HG03064 (cell line): ENCODE results near the gene KAT8.
A peak's percentile ranks its signal among the peaks of the same experiment; 100 is the strongest.

Experiments used
- ATAC-seq: cut with Tn5 transposase; IDR thresholded peaks from one replicate; pipeline ENCODE4 v1.9.1; 2021; ENCODE audit warnings: low read depth; ENCODE audit not compliant: unreplicated experiment

KAT8 gene

DNA sequence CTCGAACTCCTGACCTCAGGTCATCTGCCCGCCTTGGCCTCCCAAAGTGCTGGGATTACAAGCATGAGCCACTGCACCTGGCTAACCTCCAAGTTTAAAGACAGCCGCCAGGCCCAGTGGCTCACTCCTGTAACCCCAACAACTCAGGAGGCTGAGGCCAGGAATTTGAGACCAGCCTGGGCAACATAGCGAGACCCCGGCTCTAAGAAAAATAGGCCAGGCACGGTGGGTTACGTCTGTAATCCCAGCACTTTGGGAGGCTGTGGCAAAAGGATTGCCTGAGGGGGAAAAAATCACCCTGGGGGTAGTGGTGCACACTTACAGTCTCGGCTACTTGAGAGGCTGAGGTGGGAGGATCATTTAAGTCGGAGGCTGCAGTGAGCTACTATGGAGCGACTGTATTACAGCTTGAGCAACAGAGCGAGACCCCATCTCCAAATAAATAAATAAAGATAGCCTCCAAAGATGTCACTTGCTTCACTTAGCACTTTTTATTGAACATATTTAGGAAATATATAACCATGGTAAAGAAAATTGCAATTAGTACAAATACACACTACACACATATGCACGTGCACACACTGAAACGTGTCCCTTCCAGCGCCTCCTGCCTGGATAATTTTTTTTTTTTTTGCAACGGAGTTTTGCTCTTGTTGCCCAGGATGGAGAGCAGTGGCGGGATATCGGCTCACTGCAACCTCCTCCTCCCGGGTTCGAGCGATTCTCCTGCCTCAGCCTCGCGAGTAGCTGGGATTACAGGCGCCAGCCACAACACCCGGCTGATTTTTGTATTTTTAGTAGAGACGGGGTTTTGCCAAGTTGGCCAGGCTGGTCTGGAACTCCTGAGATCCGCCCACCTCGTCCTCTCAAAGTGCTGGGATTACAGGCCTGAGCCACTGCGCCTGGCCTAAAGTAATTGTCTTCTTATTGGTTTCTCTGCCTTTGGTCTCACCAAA, 10.7 kb upstream of the KAT8 start:
- no peak for ATAC-seq

DNA sequence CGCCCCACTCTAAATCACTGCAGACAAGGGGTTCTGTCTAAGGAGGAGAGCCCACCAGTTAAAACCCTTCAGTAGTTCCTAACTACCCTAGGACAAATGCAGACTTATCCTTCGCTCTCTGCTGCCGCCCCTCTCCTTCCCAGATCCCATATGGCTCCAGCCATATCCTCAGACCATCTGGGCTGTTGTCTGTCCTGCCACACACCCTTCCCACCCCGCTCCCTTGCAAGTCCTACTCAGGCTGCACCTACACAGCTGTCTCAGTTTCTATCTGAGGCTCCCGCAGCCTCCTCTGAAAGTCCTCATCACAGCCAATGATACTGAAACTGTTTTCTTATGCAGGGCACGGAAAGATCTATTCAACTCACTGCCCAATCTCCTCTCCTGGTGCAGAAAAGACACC, 10.0 kb upstream of the KAT8 start:
- ATAC-seq = peak; percentile 57

DNA sequence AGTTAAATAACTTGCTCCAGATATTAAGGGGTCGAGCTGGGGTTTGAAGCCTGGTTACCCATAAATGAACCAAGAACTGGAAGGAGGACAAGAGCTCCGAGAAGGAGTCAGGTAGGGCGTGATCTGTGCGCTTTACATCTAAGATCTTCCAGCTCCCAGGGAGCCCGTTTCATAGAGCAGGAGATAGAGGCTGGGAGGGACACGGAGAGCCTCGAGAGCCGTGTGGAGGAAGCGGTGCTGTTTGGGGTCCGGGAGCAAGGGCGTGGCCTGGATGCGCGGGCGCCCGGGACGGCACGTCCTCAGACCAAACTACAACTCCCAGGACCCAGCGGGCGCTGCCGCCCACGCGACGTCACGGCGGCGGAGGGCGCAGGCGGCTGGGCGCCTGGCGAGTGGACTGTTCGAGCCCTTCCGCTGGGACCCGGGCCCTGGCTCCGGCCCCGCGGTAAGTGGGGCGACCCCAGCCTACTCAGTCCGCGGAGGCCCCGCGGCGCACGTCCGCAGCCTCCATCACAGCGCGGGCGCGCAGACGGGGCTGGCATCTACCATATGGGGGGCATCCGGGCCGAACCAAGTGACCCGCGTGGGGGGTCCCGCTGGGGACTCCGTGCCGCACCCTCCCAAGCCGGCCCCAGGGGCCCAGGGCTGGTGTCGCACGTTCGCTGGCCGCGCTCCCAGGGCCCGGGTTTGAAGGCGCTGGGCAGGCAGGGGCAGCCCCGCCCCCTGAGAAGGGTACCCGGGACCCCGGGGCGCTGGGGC, 9.2 kb upstream of the KAT8 start, which contains the start of gene BCKDK:
TSS of gene BCKDK (plus strand) at position 352 of the 759 bp plus-strand sequence. CDS start 838 bp downstream, outside the sequence.
- ATAC-seq = peak; percentile 73

DNA sequence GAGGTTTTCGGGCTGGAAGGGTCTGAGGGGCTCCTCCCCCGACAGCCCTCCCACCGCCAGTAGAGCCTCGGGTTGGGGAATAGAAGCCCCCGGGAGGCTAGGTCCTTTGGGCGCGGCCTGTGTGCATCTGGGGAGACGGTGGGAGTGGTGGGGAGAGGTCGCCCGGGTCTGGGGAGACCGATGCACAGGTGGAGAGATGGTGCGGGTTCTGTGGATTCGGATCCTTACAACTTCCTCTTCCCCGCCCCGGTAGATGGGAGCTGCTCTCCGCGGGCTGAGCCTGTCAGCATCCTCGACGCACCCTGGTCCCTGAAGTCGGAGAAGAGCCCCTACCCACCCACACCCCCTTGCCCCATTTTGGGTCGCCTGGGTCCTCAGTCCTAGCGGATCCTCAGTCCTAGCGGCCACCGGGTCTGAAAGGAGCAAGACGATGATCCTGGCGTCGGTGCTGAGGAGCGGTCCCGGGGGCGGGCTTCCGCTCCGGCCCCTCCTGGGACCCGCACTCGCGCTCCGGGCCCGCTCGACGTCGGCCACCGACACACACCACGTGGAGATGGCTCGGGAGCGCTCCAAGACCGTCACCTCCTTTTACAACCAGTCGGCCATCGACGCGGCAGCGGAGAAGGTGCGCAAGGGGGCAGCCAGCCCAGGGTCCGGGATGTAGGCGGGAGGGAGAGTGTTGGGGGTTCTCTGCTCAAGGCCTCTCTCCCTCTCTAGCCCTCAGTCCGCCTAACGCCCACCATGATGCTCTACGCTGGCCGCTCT, 8.5 kb upstream of the KAT8 start:
- no peak for ATAC-seq

DNA sequence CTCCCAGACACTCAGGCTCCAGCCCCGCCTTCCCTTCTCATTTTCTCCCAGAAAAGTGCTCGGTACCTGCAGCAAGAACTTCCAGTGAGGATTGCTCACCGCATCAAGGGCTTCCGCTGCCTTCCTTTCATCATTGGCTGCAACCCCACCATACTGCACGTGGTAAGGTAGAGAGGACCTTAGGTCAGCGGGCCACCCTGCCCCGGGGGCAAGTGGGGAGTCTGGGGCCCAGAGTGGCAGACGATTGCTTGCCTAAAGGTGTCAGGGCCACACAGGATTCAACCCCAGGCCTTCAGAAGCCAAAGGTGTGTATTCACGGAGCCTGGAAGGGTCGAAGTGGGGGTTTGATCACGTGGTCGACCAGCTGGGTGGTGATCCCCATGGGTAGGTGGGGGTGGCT, 7.8 kb upstream of the KAT8 start:
- ATAC-seq = no peak

DNA sequence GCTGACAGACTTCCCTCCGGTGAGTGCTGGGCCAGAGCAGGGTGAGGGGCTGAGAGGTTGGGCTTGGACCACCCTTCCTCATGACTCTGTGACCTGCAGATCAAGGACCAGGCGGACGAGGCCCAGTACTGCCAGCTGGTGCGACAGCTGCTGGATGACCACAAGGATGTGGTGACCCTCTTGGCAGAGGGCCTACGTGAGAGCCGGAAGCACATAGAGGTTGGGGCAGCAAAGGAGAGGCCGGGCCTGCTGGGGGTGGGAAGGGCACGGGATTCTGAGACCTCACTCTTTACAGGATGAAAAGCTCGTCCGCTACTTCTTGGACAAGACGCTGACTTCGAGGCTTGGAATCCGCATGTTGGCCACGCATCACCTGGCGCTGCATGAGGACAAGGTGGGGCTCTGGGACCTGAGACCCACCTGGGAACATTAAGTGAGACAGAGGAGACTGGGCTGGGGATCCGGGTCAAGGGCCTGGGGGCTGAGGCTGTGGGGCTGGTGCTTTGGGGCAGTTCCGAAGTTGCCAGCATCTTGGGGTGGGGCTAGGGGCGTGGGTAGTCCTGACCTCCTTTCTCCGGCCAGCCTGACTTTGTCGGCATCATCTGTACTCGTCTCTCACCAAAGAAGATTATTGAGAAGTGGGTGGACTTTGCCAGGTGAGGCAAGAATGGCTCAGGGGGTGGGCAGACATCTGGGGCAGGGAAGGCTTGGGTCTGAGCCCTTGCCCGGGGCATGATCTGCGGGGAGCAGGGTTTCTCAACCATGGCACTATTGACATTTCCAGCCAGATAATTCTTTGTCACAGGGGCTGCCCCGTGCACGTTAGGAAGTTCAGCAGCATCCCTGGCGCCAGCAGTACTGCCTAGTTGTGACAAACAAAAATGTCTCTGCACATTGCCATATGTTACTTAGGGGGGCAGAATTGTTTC, 7.1 kb upstream of the KAT8 start:
- ATAC-seq = no peak

DNA sequence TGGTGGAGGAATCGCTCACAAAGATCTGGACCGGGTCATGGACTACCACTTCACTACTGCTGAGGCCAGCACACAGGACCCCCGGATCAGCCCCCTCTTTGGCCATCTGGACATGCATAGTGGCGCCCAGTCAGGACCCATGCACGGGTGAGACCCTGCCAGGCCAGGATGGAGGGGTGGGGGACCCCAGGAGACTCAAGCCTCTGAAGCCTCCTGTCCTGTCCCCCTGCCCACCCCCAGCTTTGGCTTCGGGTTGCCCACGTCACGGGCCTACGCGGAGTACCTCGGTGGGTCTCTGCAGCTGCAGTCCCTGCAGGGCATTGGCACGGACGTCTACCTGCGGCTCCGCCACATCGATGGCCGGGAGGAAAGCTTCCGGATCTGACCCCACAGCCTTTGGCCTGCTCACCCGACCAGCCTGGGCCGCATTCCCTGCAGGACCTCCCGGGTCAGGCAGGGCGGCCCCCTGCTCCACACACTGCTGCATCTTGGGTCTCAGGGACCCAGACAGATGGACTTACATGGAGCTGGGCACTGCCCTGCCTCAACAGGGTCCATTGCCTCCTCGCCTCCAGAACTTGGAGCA, 5.5 kb upstream of the KAT8 start:
- ATAC-seq = no peak

DNA sequence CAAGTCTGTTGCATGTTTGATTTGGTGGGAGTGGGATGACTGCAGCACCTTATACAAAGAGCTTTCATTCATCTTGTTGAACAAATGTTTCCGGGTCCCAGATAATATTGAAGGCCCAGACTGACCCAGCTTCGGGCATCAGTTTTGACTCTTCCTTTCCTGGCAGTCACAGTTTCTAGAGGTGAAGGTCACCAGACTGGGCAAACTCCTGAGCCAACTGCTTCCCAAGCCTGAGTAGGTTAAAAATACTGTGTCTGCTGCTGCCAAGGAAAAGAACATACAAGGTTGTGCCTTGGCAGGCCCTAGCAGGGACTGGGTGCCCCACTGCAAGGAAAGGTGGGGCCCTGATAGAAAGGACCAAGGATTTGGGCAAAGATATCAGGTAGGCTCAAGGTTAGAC, 4.8 kb upstream of the KAT8 start:
- no peak for ATAC-seq

DNA sequence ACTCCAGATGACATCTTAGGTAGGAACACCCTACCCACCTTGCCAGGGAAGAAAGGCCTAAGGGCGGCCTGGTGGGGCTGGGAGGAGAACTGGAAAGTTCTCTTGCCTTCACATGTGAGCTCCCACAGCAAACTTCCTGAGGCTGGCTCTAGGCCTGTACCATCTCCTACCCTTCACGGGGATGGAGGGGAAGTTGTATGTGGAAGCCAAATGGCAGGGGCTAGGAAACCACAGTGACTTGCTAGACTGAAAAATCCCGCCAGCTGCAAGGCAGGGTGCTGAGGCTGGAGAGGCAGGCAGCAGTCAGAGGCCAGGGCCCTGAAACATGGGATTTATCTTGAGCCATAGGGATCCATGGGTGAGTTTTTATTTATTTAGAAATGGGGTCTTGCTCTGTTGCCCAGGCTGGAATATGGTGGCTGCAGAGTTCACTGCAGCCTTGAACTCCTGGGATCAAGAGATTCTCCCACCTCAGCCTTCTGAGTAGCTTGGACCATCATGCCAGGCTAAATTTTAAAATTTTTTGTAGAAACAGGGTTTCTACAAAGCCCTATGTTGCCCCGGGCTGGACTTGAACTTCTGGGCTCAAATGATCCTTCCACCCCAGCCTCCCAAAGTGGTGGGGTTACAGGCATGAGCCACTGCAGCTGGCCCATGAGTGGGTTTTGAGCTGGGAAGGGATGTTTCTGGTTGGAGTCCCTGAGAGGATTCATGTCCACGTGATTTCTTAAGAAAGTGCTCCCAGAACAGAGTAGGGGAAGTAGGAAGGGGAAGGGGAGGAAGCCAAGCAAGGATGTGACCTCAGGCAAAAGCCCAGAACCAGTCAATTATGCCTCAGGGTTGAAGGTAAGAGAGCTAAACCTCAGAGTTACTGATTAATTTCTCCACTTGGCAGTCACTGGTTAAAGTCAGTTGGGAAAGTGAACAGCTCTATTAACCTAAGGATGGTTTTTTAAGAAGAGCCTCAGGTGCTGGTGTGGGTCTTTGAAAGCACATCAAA, 4.0 kb upstream of the KAT8 start:
- no peak for ATAC-seq

DNA sequence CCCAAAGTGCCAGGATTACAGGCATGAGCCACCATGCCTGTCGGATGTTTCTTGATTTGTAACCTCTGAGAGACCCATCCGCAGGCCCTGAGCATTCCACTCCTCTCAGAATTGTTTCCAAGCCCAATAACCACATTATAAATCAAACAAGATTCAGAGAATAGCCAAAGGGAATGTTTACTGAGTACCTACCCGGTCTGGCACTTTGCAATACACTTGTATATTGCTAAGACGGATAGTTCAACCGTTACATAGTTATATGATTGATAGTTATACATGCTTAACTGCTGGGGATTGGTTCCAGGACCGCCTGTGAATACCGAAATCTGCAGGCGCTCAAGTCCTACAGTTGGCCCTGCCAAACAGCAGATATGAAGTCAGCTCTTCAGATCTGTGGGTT, 3.0 kb upstream of the KAT8 start:
- ATAC-seq = no peak

DNA sequence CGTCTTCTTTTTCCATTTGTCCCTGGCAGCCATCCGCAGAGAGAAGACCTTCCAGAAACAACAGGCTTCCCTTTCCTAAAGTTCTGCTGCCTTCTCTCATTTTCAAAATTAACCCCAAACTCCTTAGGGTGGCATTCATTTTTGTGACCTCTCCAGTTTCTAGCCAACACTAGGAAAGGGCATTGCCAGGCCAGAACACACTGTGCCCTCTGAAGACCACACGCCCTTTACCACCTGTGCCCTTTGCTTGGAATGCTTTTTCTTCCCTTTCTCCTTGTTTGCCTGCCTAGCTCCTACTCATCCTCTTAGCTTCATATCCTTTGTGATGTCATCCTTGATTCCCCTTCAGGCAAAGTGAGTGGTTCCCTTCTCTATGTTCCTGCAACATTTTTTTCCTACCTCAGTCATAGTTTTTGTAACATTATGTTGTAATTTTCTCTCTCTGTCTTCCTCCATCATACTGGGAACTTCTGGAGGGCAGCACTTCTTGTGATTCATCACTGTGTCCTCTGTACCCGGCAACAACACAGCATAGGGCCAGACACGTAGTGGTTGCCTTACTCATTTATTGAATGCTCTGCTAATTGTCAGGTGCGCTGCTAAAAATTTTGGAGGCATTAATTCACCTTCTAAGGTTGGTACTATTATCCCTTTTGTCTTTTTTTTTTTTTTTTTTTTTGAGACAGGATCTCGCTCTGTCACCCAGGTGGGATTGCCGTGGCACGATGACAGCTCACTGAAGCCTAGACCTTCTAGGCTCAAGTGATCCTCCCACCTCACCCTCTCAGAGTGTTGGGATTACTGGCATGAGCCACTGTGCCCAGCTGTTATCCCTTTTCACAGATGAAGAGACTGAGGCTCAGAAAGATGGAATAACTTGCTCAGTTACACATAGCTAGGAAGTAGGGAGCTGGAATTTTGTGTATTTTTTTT, 1.0 kb downstream of the KAT8 start:
- ATAC-seq = no peak

DNA sequence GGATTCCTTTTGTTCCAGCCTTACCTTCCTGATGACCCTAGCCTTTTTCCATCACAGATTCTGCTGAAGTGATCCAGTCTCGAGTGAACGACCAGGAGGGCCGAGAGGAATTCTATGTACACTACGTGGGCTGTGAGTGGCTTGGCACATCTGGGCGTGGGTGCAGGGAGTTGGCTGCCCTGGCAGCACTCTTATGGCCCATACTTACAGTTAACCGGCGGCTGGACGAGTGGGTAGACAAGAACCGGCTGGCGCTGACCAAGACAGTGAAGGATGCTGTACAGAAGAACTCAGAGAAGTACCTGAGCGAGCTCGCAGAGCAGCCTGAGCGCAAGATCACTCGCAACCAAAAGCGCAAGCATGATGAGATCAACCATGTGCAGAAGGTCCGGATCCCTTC, 2.7 kb downstream of the KAT8 start:
- ATAC-seq = no peak

DNA sequence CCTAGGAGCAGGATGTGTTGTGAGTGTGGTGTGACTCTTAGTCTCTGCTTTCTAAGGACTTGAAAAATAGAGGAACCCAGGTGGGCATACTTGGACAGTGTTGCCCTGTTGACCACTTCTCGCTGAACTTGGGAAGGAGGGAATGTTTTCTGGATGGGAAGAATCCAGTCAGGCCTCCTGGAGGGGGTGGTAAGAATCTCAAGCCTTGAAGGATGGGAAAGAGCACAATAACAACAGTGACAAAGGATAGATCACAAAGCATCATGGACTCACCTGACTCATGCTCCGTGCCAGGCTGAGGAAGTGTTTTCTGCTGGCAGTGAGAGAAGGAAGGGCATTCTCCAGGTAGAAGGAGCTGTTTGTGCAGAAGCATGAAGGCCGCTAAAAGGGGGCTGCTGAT, 8.4 kb downstream of the KAT8 start:
- no peak for ATAC-seq

DNA sequence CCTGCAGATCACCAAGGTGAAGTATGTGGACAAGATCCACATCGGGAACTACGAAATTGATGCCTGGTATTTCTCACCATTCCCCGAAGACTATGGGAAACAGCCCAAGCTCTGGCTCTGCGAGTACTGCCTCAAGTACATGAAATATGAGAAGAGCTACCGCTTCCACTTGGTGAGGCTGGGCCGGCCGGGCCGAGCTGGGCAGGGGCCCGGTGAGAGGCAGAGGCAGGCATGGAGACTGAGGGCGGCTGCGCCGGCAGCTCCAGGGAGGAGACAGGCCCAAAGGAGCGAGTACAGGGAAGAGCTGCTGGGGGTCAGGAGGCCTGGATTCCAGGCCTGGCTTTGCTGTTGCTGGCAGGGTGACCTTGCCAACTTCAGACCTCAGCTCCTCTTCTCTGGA, 9.7 kb downstream of the KAT8 start:
- ATAC-seq = no peak

DNA sequence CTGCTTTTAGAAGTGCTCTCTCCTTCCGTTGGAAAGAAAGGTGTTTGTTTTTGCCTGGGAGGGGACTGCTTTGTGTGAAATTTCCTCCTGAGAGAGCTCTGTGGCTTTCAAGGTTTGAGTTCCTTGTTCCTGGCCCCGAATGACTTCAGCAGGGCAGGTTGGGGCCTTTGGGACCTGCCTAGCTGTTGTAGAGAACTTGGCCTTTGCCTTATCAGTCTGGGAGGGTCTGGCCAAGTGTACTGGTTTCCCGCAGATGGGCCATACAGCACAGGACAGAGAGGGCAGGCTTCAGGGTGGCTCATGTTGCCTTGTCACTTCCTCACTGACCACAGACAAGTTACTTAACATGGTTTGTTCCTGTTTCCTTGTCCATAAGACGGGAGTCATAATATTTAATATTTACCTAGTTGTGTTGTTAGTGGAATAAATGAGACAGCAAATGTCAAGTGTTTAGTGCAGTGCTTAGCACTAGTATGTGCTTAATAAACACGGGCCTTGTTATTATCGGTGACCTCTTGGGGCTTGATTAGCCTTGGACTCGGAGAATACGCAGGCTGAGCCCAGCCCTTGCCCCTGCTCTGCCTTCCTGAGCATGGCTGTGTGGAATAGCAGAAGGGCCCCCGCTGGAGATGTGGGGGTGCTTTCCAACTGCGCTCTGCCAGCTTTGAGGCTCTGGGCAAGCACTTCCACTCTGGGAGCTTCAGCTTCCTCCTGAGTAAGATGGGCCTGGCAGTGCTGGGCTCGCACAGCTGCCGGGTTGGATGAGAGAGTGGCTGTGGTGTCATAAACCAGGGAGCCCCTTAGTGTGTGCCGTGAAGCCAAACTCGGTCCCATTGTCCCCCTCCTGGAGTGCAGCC, 11.5 kb downstream of the KAT8 start:
- no peak for ATAC-seq

DNA sequence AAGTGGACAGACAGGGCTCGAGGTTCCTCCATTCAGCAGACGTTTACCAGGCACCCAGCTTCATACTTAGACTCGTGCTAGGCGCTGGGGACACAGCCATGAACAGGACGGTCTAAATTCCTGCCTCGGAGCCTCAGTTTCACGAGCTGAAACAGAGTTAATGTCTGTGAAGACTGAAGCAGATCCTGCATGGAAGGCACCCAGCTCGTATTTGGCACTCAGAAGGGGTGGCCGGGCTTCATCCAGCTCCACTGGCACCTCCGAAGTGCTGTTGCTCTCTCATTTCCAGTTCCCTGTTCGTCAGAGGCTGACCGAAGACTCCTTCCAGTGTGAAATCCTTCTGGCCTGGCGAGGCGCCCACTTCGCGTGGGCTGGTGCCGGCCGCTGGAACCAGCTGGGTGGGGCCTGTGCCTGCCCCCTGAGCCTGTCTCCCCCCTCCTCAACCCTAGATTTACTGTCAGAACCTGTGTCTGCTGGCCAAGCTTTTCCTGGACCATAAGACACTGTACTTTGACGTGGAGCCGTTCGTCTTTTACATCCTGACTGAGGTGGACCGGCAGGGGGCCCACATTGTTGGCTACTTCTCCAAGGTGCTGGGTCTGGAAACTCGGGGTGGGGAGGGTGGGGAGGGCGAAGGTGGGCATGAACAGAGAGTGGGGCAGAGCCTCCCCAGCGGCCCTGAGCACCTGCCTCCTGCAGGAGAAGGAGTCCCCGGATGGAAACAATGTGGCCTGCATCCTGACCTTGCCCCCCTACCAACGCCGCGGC, 12.3 kb downstream of the KAT8 start:
- no peak for ATAC-seq
